ENCODE data around the gene IL12RB2. TPM values are rescaled to one million over a fixed set of nuclear protein-coding genes. Genes with fewer than 3 reads are reported as not detected.

Gene IL12RB2
- total RNA-seq, 1 experiment from 2014 or later = 0.22 TPM

- ChIA-PET POLR2A (no interaction called here), RAD21 (ENCODE audit: low non-redundant PET in 1 of 2, low total read pairs in 2 of 2, uncharacterized antibody in 2 of 2, unreplicated experiment in 2 of 2) (no interaction called here), CTCF (no interaction called here)
- H2AFZ ChIP-seq (ENCODE audit: low read depth, low read length, poor library complexity, severe bottlenecking) = no peak overlapping the region
- no peak overlapping the region for H3K4me3 ChIP-seq (replicated peaks in 1 of 2; ENCODE audit: low read depth in 1 of 2, low read length in 2 of 2)
- H3K27me3 ChIP-seq (ENCODE audit: insufficient read depth, low read length) = no peaks in the 10 kb centered on the region
- no peak overlapping the region for H3K9ac ChIP-seq (ENCODE audit: low read length)
- no peaks in the 10 kb centered on the region for H3K4me1 ChIP-seq (ENCODE audit: control insufficient read depth in 1 of 2, insufficient read depth in 2 of 2, low read length in 2 of 2)
- BruUV-seq (replicated peaks) = no TSS peak
- H3K27ac ChIP-seq (ENCODE audit: low read depth, low read length) = no peak overlapping the region
- H3K9me2 ChIP-seq (ENCODE audit: insufficient read depth) = no peaks in the 10 kb centered on the region
- no peak overlapping the region for H3K4me2 ChIP-seq (ENCODE audit: low read length)
- intact Hi-C loops (cut with micrococcal nuclease) = no loop called here
- H3K9me3 ChIP-seq (ENCODE audit: control insufficient read depth in 1 of 2, insufficient read depth in 1 of 2, low read depth in 1 of 2, low read length in 2 of 2) = no peaks in the 10 kb centered on the region
- TF ChIP-seq POLR2AphosphoS5 (IDR thresholded peaks at IDR 0.05; ENCODE audit: low read depth, low read length) (no peak), TCF7L2 (IDR thresholded peaks at IDR 0.05; ENCODE audit: borderline replicate concordance, extremely low read depth, insufficient read depth, insufficient read length) (no peak), REST (IDR thresholded peaks at IDR 0.05; ENCODE audit: low read depth) (no peak), EZH2phosphoT487 (IDR thresholded peaks at IDR 0.05; ENCODE audit: borderline replicate concordance) (no peak), SIN3A (IDR thresholded peaks at IDR 0.05; ENCODE audit: low read depth) (no peak), POLR2A (IDR thresholded peaks at IDR 0.05; ENCODE audit: borderline replicate concordance, extremely low read depth, insufficient read depth, insufficient read length) (no peak), ELF1 (IDR thresholded peaks at IDR 0.05; ENCODE audit: borderline replicate concordance, low read depth) (no peak), EGR1 (IDR thresholded peaks at IDR 0.05; ENCODE audit: low read depth) (no peak), ATF3 (IDR thresholded peaks at IDR 0.05) (no peak), FOSL1 (IDR thresholded peaks at IDR 0.05; ENCODE audit: low read depth) (no peak), SRF (IDR thresholded peaks at IDR 0.05; ENCODE audit: low read depth) (no peak), JUND (IDR thresholded peaks at IDR 0.05) (no peak), RAD21 (IDR thresholded peaks at IDR 0.05; ENCODE audit: low read depth) (no peak), ZFX (IDR thresholded peaks at IDR 0.05) (no peak), EZH2 (IDR thresholded peaks at IDR 0.05) (no peak), ZNF274 (IDR thresholded peaks at IDR 0.05; ENCODE audit: low read depth, low read length) (no peak), SP1 (IDR thresholded peaks at IDR 0.05; ENCODE audit: low read depth) (no peak)
- TF ChIP-seq, protein P1, sequence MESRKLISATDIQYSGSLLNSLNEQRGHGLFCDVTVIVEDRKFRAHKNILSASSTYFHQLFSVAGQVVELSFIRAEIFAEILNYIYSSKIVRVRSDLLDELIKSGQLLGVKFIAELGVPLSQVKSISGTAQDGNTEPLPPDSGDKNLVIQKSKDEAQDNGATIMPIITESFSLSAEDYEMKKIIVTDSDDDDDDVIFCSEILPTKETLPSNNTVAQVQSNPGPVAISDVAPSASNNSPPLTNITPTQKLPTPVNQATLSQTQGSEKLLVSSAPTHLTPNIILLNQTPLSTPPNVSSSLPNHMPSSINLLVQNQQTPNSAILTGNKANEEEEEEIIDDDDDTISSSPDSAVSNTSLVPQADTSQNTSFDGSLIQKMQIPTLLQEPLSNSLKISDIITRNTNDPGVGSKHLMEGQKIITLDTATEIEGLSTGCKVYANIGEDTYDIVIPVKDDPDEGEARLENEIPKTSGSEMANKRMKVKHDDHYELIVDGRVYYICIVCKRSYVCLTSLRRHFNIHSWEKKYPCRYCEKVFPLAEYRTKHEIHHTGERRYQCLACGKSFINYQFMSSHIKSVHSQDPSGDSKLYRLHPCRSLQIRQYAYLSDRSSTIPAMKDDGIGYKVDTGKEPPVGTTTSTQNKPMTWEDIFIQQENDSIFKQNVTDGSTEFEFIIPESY (IDR thresholded peaks at IDR 0.05; ENCODE audit: extremely low read depth, insufficient replicate concordance, low read length) = no peak
- TF ChIP-seq, protein P2, sequence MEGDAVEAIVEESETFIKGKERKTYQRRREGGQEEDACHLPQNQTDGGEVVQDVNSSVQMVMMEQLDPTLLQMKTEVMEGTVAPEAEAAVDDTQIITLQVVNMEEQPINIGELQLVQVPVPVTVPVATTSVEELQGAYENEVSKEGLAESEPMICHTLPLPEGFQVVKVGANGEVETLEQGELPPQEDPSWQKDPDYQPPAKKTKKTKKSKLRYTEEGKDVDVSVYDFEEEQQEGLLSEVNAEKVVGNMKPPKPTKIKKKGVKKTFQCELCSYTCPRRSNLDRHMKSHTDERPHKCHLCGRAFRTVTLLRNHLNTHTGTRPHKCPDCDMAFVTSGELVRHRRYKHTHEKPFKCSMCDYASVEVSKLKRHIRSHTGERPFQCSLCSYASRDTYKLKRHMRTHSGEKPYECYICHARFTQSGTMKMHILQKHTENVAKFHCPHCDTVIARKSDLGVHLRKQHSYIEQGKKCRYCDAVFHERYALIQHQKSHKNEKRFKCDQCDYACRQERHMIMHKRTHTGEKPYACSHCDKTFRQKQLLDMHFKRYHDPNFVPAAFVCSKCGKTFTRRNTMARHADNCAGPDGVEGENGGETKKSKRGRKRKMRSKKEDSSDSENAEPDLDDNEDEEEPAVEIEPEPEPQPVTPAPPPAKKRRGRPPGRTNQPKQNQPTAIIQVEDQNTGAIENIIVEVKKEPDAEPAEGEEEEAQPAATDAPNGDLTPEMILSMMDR (IDR thresholded peaks at IDR 0.05 in 2 of 3, conservative IDR thresholded peaks at IDR 0.05 in 1 of 3; ENCODE audit: borderline replicate concordance in 1 of 3, insufficient read depth in 1 of 3, low read depth in 2 of 3, low read length in 2 of 3) = no peak
- ATAC-seq (no peak), DNase-seq (ENCODE audit: low read depth, low spot score) (no peak)
- no peaks in the 10 kb centered on the region for H4K20me1 ChIP-seq (ENCODE audit: insufficient read depth)
- H3K36me3 ChIP-seq (ENCODE audit: control insufficient read depth in 1 of 2, insufficient read depth in 2 of 2, low read length in 2 of 2) = no peaks in the 10 kb centered on the region
- no peaks in the 10 kb centered on the region for H3K79me2 ChIP-seq (ENCODE audit: insufficient read depth, low read length)
Observed at GRCh38 chr1:67324068-67324467, 16.4 kb downstream of the IL12RB2 start.
